Measurements from ENCODE around the gene SLC24A3.

DNA sequence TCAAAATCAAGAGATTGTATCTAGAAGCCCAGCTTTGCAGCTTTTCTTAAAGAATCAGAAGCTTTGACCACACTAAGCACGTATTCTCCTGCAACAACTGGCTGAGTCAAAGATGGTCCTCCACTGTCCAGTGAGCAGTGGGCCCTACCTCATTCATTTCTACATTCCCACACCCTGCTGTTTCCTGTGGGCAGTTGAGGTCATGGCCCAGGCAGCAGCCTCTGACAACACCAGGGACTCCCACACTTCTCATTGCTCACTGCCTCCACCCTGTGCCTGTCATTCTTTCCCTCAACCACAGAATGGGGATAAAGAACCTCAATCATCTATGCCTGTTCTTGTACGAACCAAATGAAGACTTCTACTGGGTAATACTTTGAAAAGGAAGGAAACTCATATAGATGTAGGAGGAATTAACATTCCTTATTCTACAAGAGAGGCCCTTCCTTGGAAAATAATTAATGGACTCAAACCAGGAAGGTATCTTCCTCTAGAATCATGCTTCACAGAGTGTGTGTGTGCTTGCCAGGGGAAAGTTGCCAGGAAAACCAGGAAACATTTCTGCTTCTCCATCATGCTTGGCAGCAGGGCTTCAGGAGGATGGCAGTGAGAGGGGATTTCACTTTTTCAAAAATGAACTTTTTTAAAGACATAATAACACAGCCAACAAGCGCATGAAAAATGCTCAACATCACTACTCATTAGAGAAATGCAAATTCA lies 353.9 kb downstream of the SLC24A3 start:
- TF ChIP-seq FOXA1 (IDR thresholded peaks at IDR 0.05), result no peak
- no peak for TF ChIP-seq TARDBP (IDR thresholded peaks at IDR 0.05)
- TF ChIP-seq BHLHE40 (IDR thresholded peaks at IDR 0.05; ENCODE audit: borderline replicate concordance), result no peak
- no peak for TF ChIP-seq SP1 (IDR thresholded peaks at IDR 0.05)
- no peak for TF ChIP-seq SUZ12 (IDR thresholded peaks at IDR 0.05)
- no peak for TF ChIP-seq FOXM1 (IDR thresholded peaks at IDR 0.05; ENCODE audit: borderline replicate concordance)
